GM12878 (cell line): Measurements from ENCODE around the gene CSTPP1. TPM values are rescaled to one million over a fixed set of nuclear protein-coding genes. Genes with fewer than 3 reads are reported as not detected.
A peak's percentile ranks its signal among the peaks of the same experiment; 100 is the strongest.

Experiments used
- ATAC-seq: fragments of 200-7000 bp; cut with Tn5 transposase; 3 replicates; pipeline ENCODE4 v1.9.1; 2020; ENCODE audit warnings: mild to moderate bottlenecking, moderate library complexity
- BruUV-seq: library from RNA; stranded (reverse); fragments of 400-500 nt; replicated peaks from 2 replicates; lab custom pipeline; 2021; lab: Mats Ljungman, UMichigan
- CTCF ChIA-PET: fragments of 300-600 bp; sonication (Branson Sonifier 250); formaldehyde crosslinking; extraction: SDS; loops from one replicate; lab custom pipeline; 2021; ENCODE audit warnings: inconsistent platforms; lab: Yijun Ruan, JAX
- POLR2A ChIA-PET: fragments of 350-600 bp; formaldehyde crosslinking; extraction: SDS; loops from one replicate; lab custom pipeline; 2021; ENCODE audit warnings: inconsistent platforms; lab: Charles Lee
- RAD21 ChIA-PET: fragments of 300-600 bp; sonication (Branson Sonifier 250); formaldehyde crosslinking; loops from one replicate; lab custom pipeline; 2023; ENCODE audit warnings: antibody characterized with exemption; ENCODE audit not compliant: unreplicated experiment; lab: Charles Lee
- SMC1A ChIA-PET: fragments of 300-600 bp; sonication (Branson Sonifier 250); formaldehyde crosslinking; loops from one replicate; lab custom pipeline; 2023; ENCODE audit not compliant: unreplicated experiment, uncharacterized antibody; lab: Charles Lee
- DNase-seq: peaks from one replicate; pipeline ENCODE4 v3.0.0-alpha.2; 2011; ENCODE audit warnings: low read depth, low spot score
- FAIRE-seq: peaks from 3 replicates; lab custom pipeline; 2011; peaks lifted over from hg19 to GRCh38; lab: Jason Lieb, UNC
- H2AFZ ChIP-seq: 2 replicates; pipeline ENCODE4 v1.6.0; 2011; ENCODE audit warnings: low read depth, low read length, control low read depth; ENCODE audit not compliant: control insufficient read depth
- H3K27ac ChIP-seq: 2 replicates; pipeline ENCODE4 v1.5.1; 2011; ENCODE audit warnings: control low read depth; ENCODE audit not compliant: control insufficient read depth, insufficient read depth
- H3K27me3 ChIP-seq, 2 experiments: replicated peaks in 1 of 2; 2 replicates each; pipeline versions ENCODE4 v1.6.0 to v1.6.1; 2011; ENCODE audit warnings: low read length in 1 of 2; ENCODE audit not compliant: control insufficient read depth in 2 of 2, insufficient read depth in 2 of 2
- H3K36me3 ChIP-seq, 2 experiments: 2 replicates each; pipeline ENCODE4 v1.5.1; 2011; ENCODE audit warnings: low read length in 1 of 2; ENCODE audit not compliant: control insufficient read depth in 2 of 2, insufficient read depth in 2 of 2
- H3K4me1 ChIP-seq: 2 replicates; pipeline ENCODE4 v1.6.1; 2011; ENCODE audit warnings: mild to moderate bottlenecking, low read length, moderate library complexity, mixed read lengths; ENCODE audit not compliant: control insufficient read depth, insufficient read depth
- H3K4me2 ChIP-seq: 2 replicates; pipeline ENCODE4 v1.6.0; 2011; ENCODE audit warnings: control low read depth; ENCODE audit not compliant: control insufficient read depth, insufficient read depth
- H3K4me3 ChIP-seq: fragments of 200-600 bp; sonication (generic); 2 replicates; pipeline ENCODE4 v1.5.1; 2016
- H3K79me2 ChIP-seq: 2 replicates; pipeline ENCODE4 v1.6.0; 2011; ENCODE audit warnings: low read length; ENCODE audit not compliant: control insufficient read depth, insufficient read depth
- H3K9ac ChIP-seq: 2 replicates; pipeline ENCODE4 v1.8.0; 2011; ENCODE audit warnings: low read length, control low read depth, mixed read lengths; ENCODE audit not compliant: control insufficient read depth, insufficient read depth
- H3K9me3 ChIP-seq: replicated peaks from 3 replicates; pipeline ENCODE4 v1.5.1; 2011; ENCODE audit warnings: mild to moderate bottlenecking, low read length; ENCODE audit not compliant: control insufficient read depth, insufficient read depth
- H4K20me1 ChIP-seq: 2 replicates; pipeline ENCODE4 v1.6.0; 2011; ENCODE audit not compliant: control insufficient read depth, insufficient read depth
- SKIL ChIP-seq: fragments of 450-650 bp; IDR thresholded peaks from 2 replicates; pipeline ENCODE4 v1.6.1; 2017; ENCODE audit warnings: mild to moderate bottlenecking, low read depth, inconsistent platforms; ENCODE audit not compliant: poor library complexity, severe bottlenecking
- ZNF622 ChIP-seq: fragments of 450-650 bp; IDR thresholded peaks from 2 replicates; pipeline ENCODE4 v1.6.1; 2017; ENCODE audit warnings: mild to moderate bottlenecking, inconsistent platforms
- WGBS: methylation state at CpG from one replicate; pipeline ENCODE4 v1.1.6; 2016; ENCODE audit warnings: low lambda C conversion rate; ENCODE audit not compliant: insufficient replicate concordance, insufficient coverage; ENCODE audit errors: missing lambda C conversion rate; 5-methylcytosine and 5-hydroxymethylcytosine counted together
- in situ Hi-C: fragments of 300-500 bp; cut with MboI; formaldehyde crosslinking; loops from 9 replicates; pipeline ENCODE4 v1.14.3; 2018; ENCODE audit warnings: mixed read lengths
- intact Hi-C: fragments of 100-400 bp; cut with micrococcal nuclease; formaldehyde crosslinking; loops from one replicate; pipeline ENCODE4 v1.14.2; 2022; ENCODE audit not compliant: unreplicated experiment
- polyA plus RNA-seq, 11 experiments: library from polyadenylated mRNA; depleted of rRNA in 4 of 11; unstranded in 6 of 11; stranded (reverse) in 5 of 11; fragments of >200 nt; fragmentation: Nextera tagmentation in 4 of 11; fragmentation: Illumina TruSeq in 1 of 11; extraction: Ambion mirVana in 4 of 11; extraction: Trizol in 1 of 11; gene quantifications; 1 replicate in 1 of 11; 2 replicates in 10 of 11; pipeline versions ENCODE4 v1.2.1 to v1.2.3, GENCODE V29; 2011 to 2016; ENCODE audit warnings: inconsistent platforms in 2 of 11, missing spikeins in 2 of 11, low read depth in 1 of 11
- total RNA-seq, 4 experiments: library from RNA; depleted of rRNA in 3 of 4; stranded (reverse); fragments of >200 nt in 3 of 4; fragmentation: Illumina TruSeq in 1 of 4; extraction: Trizol in 1 of 4; gene quantifications; 2 replicates each; pipeline versions ENCODE4 v1.2.1 to v1.2.3, GENCODE V29; 2013 to 2021

The CSTPP1 gene
- total and polyA plus RNA-seq, 10 of the 15 experiments (the other 5 are each of a cell fraction or from before 2014, with no cell fraction given), result 7.1 to 23.4 (median 17.5) TPM

- no peak for TF ChIP-seq SKIL
These were observed 248.2 kb downstream of the CSTPP1 start (continued) for GRCh38 chr11:47184711-47185304.

- peaks cover 11% of the 10 kb centered on the region for H3K4me1 ChIP-seq
- TF ChIP-seq ZNF622, result no peak
- H3K79me2 ChIP-seq, result no peaks in the 10 kb centered on the region
- peaks cover 0 to 13% of the 10 kb centered on the region in 2 experiments; a peak in 3 of 4 replicates for H3K27me3 ChIP-seq
- in situ Hi-C loops (no loop called here), intact Hi-C loops (no loop called here)
- peak overlapping the region; percentile 94 for H3K4me2 ChIP-seq
- H3K36me3 ChIP-seq, result no peaks in the 10 kb centered on the region
- H2AFZ ChIP-seq, result peak overlapping the region; percentile 65
- ChIA-PET POLR2A (interaction anchor here (0.7 to 0.9 kb wide), 2 partner anchors 63 to 74 kb away, joined by 3 read pairs; partner anchors contain the start of gene ACP2), CTCF (interaction anchor here (0.9 kb wide), 2 partner anchors 74 to 227 kb away, joined by 3 to 4 read pairs; no protein-coding TSS in a partner anchor), SMC1A (interaction anchor here (1.9 kb wide), 1 partner anchor 29 kb away, joined by 5 read pairs; the partner anchor contains the start of gene DDB2), RAD21 (no interaction called here)
- no peaks in the 10 kb centered on the region for H3K9me3 ChIP-seq
- H4K20me1 ChIP-seq, result no peaks in the 10 kb centered on the region
- WGBS, result 25% methylated on average over 38 of the region's 50 CpGs
- H3K9ac ChIP-seq, result no peak overlapping the region; the same call in 1 of the 2 replicates
- no peak; the same call in 2 of the 3 replicates for ATAC-seq
- H3K27ac ChIP-seq, result no peak overlapping the region
- no TSS peak for BruUV-seq
- FAIRE-seq, result no peak
- peak overlapping the region; percentile 61; the same call in 1 of the 2 replicates for H3K4me3 ChIP-seq
- no peak for DNase-seq
These were observed 248.9 kb downstream of the CSTPP1 start for GRCh38 chr11:47185305-47186075.
